Right lobe of liver (tissue), 6 donors: ENCODE data around the gene FBXO28. TPM values are rescaled to one million over a fixed set of nuclear protein-coding genes. Genes with fewer than 3 reads are reported as not detected.

Experiments used
- ATAC-seq, 4 donors: fragments of 200-7000 bp; cut with Tn5 transposase; one replicate each; pipeline ENCODE4 v1.9.1; 2020; ENCODE audit warnings: mild to moderate bottlenecking in 4 of 4, moderate library complexity in 4 of 4
- DNase-seq, 3 donors: peaks; one replicate each; pipeline ENCODE4 v3.0.0-alpha.2; 2020
- H3K27ac ChIP-seq, 3 donors: fragments of 200-600 bp; one replicate each; pipeline ENCODE4 v1.8.0; 2022
- H3K27me3 ChIP-seq, 2 donors: fragments of 200-600 bp; one replicate each; pipeline ENCODE4 v1.8.0; 2022
- H3K36me3 ChIP-seq, 4 donors: fragments of 200-600 bp; sonication (generic) in 1 of 4; one replicate each; pipeline versions ENCODE4 v1.5.1 to v1.8.0; 2017 to 2022; ENCODE audit warnings: control low read depth in 1 of 4
- H3K4me1 ChIP-seq, 4 donors: fragments of 200-600 bp; sonication (generic) in 1 of 4; one replicate each; pipeline versions ENCODE4 v1.5.1 to v1.8.0; 2017 to 2022; ENCODE audit warnings: control low read depth in 1 of 4
- H3K4me3 ChIP-seq, 3 donors: fragments of 200-600 bp; one replicate each; pipeline ENCODE4 v1.8.0; 2022
- H3K9me3 ChIP-seq, 4 donors: fragments of 200-600 bp; sonication (generic) in 1 of 4; one replicate each; pipeline versions ENCODE4 v1.5.1 to v1.8.0; 2017 to 2022; ENCODE audit warnings: control low read depth in 1 of 4
- CTCF ChIP-seq, 4 donors: fragments of 200-600 bp in 3 of 4; fragments of 450-650 bp in 1 of 4; IDR thresholded peaks; one replicate each; pipeline versions ENCODE4 v1.5.1 to v1.8.0; 2016 to 2022; ENCODE audit warnings: antibody characterized with exemption in 4 of 4, mild to moderate bottlenecking in 2 of 4
- POLR2A ChIP-seq: fragments of 450-650 bp; IDR thresholded peaks from one replicate; pipeline ENCODE4 v1.6.1; 2017; ENCODE audit warnings: antibody characterized with exemption, mild to moderate bottlenecking
- WGBS: methylation state at CpG from one replicate; pipeline ENCODE4 v1.1.6; 2018; ENCODE audit warnings: low coverage, low lambda C conversion rate; ENCODE audit not compliant: insufficient coverage; ENCODE audit errors: missing lambda C conversion rate; 5-methylcytosine and 5-hydroxymethylcytosine counted together
- intact Hi-C, 2 donors: fragments of 100-400 bp; cut with DNase I; formaldehyde crosslinking; loops; one replicate each; pipeline versions ENCODE4 v1.11.2 to v1.14.1; 2022
- total RNA-seq, 6 experiments: library from RNA; depleted of rRNA in 2 of 6; stranded (reverse); fragments of >200 nt in 2 of 6; fragmentation: NEBNext Ultra II Directional in 3 of 6; extraction: Animal tissue kit (Norgen Biotek cat#: 25700) in 3 of 6; gene quantifications; one replicate each; pipeline versions ENCODE4 v1.1.0 to v1.2.4, GENCODE V29; 2016 to 2023
- donor health status: DM: no; HTN: yes; CAD: no.
- donor health status: DM: no; HTN: no; CAD: no.
- donor health status: DM: no; HTN: no; CAD: no.
- donor health status: DM: no; HTN: yes; CAD: no.
- donor health status: DM: no; HTN: yes; CAD: no.

FBXO28 gene
- total RNA-seq, 6 experiments from 2014 or later, result 11.5 to 20.9 (median 15.3) TPM

GRCh38 chr1:224084867-224085266 is 29.0 kb upstream of the FBXO28 start:
- ATAC-seq (no peak), DNase-seq (no peak)
- Histone ChIP-seq H3K27ac (no peak overlapping the region), H3K27me3 (no peaks in the 10 kb centered on the region), H3K9me3 (no peaks in the 10 kb centered on the region), H3K4me3 (no peak overlapping the region), H3K4me1 (no peaks in the 10 kb centered on the region), H3K36me3 (no peaks in the 10 kb centered on the region)
- WGBS, result 28% methylated on average over 3 of the region's 4 CpGs
- TF ChIP-seq POLR2A, result no peak
- TF ChIP-seq CTCF (IDR thresholded peaks at IDR 0.05), result no peak
- intact Hi-C loops, result no loop called here

- no peak overlapping the region for H3K27ac ChIP-seq
- TF ChIP-seq CTCF (IDR thresholded peaks at IDR 0.05), result no peak
- intact Hi-C loops, result no loop called here
- H3K4me3 ChIP-seq, result no peak overlapping the region
- H3K4me1 ChIP-seq, result no peaks in the 10 kb centered on the region
- DNase-seq (no peak), ATAC-seq (no peak)
- no peaks in the 10 kb centered on the region for H3K9me3 ChIP-seq
- H3K27me3 ChIP-seq, result no peaks in the 10 kb centered on the region
- 77% methylated on average over 4 of the region's 4 CpGs for WGBS
- H3K36me3 ChIP-seq, result no peaks in the 10 kb centered on the region
Measured at GRCh38 chr1:224085421-224086108, 28.3 kb upstream of the FBXO28 start.

- no peaks in the 10 kb centered on the region for H3K4me1 ChIP-seq
- no peak for TF ChIP-seq CTCF (IDR thresholded peaks at IDR 0.05)
- no peak for TF ChIP-seq POLR2A
- H3K36me3 ChIP-seq, result no peaks in the 10 kb centered on the region
- intact Hi-C loops, result no loop called here
- no peak overlapping the region for H3K27ac ChIP-seq
- 71% methylated on average over 2 of the region's 2 CpGs for WGBS
- no peaks in the 10 kb centered on the region for H3K9me3 ChIP-seq
- H3K27me3 ChIP-seq, result no peaks in the 10 kb centered on the region
- ATAC-seq, result no peak
- no peak for DNase-seq
- H3K4me3 ChIP-seq, result no peak overlapping the region
Measured at GRCh38 chr1:224087286-224087794, 26.6 kb upstream of the FBXO28 start.

GRCh38 chr1:224089583-224089982 is 24.3 kb upstream of the FBXO28 start:
- ATAC-seq, result no peak
- 71% methylated on average over 3 of the region's 3 CpGs for WGBS

More at GRCh38 chr1:224089583-224089982, 24.3 kb upstream of the FBXO28 start:
- intact Hi-C loops, result no loop called here
- no peak overlapping the region for H3K27ac ChIP-seq
- H3K4me3 ChIP-seq, result no peak overlapping the region
- no peak for DNase-seq
- no peaks in the 10 kb centered on the region for H3K36me3 ChIP-seq
- H3K4me1 ChIP-seq, result no peaks in the 10 kb centered on the region
- H3K9me3 ChIP-seq, result no peaks in the 10 kb centered on the region
- no peaks in the 10 kb centered on the region for H3K27me3 ChIP-seq
- TF ChIP-seq POLR2A, result no peak
- no peak for TF ChIP-seq CTCF (IDR thresholded peaks at IDR 0.05)
